ENCODE results near the gene ITGAD.
A peak's percentile ranks its signal among the peaks of the same experiment; 100 is the strongest.

ITGAD gene

DNA sequence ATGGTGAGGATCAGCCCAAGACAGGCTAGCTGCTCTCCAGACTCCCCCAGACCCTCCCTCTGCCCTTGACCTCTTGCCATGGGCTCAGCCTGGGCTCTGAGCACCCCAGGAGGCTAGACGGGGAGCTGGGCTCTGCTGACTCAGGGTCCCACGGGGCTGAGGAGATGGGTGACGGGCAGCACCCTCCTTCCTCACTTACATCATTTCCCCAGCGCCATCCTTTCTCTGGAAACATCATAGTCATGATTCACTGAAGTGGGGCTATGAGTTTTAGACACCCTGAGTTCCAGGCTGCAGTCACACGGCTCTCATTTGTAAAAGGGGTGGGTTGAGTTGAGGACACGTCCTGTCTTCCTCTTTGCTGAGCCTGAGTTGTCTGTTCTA lies 41.2 kb upstream of the ITGAD start:
- POLR2A ChIA-PET = no interaction called here
- TF ChIP-seq, protein P1, sequence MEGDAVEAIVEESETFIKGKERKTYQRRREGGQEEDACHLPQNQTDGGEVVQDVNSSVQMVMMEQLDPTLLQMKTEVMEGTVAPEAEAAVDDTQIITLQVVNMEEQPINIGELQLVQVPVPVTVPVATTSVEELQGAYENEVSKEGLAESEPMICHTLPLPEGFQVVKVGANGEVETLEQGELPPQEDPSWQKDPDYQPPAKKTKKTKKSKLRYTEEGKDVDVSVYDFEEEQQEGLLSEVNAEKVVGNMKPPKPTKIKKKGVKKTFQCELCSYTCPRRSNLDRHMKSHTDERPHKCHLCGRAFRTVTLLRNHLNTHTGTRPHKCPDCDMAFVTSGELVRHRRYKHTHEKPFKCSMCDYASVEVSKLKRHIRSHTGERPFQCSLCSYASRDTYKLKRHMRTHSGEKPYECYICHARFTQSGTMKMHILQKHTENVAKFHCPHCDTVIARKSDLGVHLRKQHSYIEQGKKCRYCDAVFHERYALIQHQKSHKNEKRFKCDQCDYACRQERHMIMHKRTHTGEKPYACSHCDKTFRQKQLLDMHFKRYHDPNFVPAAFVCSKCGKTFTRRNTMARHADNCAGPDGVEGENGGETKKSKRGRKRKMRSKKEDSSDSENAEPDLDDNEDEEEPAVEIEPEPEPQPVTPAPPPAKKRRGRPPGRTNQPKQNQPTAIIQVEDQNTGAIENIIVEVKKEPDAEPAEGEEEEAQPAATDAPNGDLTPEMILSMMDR (IDR thresholded peaks at IDR 0.05; ENCODE audit: control extremely low read depth, extremely low read depth, low read depth, missing control alignments) = no peak
- CTCF ChIA-PET = interaction anchor here (1.1 kb wide), 1 partner anchor 31 kb away, joined by 3 read pairs; no protein-coding TSS in a partner anchor
- DNase-seq (ENCODE audit: extremely low spot score) = no peak

DNA sequence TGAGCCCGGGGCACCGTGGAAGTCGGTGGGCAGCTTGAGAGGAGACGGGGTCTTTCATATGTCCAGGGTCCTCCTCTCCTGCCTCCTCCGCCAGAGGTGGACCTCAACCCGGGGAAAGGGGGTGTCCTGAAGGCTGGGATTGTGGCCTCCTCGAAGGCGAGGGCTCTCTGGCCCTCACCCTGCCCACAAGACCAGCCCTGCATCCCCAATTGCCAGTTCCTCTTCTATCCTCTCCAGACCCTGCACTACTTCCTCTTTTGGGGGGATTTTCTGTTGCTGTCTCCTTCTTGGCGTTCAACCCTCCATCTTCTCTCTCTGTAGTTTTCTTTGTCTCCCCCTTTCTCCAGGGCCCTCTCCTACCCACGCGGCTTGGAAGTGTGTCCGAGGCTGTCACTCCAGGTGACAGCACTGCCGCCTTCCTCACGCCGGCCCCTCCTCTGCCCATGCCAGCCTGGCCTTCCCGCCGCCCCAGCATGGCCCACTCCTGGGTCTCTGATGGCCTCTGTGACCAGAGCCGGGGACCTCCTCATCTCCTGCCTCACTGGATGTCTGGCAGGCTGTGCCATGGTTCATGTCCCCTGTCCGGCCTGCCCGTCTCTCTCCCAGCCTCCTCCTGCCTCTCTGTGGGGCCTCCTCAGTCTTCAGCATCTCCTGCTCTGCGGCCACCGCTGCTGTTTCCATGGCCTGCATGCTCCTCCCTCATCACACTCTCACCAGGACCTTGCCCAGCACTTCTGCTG lies 40.6 kb upstream of the ITGAD start:
- peak; percentile 46 for DNase-seq (ENCODE audit: extremely low spot score)
- TF ChIP-seq, protein P1 (IDR thresholded peaks at IDR 0.05; ENCODE audit: control extremely low read depth, extremely low read depth, low read depth, missing control alignments) = no peak
- ChIA-PET CTCF (no interaction called here), POLR2A (no interaction called here)

DNA sequence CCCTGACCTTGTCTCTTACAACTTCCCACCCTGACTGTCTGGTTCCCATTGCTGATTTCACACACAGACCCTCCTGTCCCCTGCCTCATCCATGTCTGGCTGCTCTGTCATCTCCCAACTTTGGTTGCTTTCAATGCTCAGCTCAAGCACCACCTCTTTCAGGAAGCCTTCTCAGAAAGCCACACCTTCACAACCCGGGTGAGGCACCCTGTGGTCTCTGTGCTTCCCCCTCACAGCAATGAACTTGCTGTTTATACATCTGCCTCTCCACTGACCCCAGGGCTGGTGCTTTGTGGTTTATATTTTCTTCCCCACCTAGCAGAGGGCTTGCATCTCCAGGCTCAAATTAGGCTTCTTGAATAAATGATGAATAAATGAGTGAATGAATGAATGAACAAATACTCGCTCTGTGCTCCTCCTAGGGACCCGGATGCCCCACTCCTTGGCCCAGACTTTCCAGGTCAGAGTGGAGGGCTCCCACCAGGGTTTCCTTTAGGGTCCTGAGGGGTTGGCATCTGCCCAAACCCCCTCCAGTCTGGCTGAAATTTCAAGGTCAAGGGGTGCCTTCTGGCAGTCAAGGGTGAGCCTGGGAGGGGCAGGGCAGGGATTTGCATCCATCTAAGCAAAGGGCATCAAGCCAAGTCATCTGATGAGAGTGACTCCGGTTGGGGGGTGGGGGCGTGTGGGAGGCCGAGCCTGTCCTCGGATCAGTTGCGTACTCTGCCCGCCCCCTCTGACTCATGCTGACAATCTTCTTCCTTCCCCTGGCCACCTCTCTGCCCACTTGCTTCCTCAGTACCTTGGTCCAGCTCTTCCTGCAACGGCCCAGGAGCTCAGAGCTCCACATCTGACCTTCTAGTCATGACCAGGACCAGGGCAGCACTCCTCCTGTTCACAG lies 38.5 kb upstream of the ITGAD start, which contains the start of gene ITGAX:
TSS of gene ITGAX (plus strand) at position 783 of the 898 bp plus-strand sequence. CDS start at position 862, 79 bp downstream.
- TF ChIP-seq, protein P1 (IDR thresholded peaks at IDR 0.05; ENCODE audit: control extremely low read depth, extremely low read depth, low read depth, missing control alignments) = no peak
- ChIA-PET CTCF (interaction anchor here (1.0 kb wide), 1 partner anchor 212 kb away, joined by 3 read pairs; no protein-coding TSS in a partner anchor), POLR2A (no interaction called here)
- DNase-seq (ENCODE audit: extremely low spot score) = peak; percentile 87

DNA sequence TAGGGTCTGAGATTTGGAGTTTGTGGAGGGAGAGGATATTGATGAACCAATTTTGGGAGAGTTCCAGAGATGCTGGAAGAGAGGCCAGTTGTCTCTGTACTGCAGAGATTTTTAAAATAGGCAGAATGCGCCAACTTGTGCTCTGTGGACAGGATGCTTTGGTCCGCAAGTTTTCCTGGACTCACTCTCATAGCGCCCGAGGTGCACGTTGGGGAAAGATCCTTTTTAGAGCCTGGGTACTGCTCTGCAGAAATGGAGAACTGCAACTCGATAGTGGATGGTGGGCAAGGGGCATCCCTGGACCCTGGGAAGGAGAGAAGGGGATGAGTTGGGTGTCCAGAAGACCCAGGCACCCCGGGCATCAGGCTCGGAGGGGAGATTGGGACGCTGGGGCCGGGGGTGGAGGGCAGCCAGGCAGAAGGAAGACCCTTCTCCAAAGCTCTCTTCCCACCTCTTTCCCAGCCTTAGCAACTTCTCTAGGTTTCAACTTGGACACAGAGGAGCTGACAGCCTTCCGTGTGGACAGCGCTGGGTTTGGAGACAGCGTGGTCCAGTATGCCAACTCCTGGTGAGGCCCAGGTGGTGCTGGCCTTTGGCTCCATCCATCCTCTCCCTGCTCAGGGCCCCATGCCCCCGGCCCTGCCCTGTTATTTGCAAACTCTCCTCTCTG lies 37.6 kb upstream of the ITGAD start:
- POLR2A ChIA-PET = no interaction called here
- DNase-seq (ENCODE audit: extremely low spot score) = no peak
- TF ChIP-seq, protein P1 (IDR thresholded peaks at IDR 0.05; ENCODE audit: control extremely low read depth, extremely low read depth, low read depth, missing control alignments) = no peak
- CTCF ChIA-PET = interaction anchor here (1.0 to 1.4 kb wide), 2 partner anchors 11 to 27 kb away, joined by 3 read pairs; no protein-coding TSS in a partner anchor

DNA sequence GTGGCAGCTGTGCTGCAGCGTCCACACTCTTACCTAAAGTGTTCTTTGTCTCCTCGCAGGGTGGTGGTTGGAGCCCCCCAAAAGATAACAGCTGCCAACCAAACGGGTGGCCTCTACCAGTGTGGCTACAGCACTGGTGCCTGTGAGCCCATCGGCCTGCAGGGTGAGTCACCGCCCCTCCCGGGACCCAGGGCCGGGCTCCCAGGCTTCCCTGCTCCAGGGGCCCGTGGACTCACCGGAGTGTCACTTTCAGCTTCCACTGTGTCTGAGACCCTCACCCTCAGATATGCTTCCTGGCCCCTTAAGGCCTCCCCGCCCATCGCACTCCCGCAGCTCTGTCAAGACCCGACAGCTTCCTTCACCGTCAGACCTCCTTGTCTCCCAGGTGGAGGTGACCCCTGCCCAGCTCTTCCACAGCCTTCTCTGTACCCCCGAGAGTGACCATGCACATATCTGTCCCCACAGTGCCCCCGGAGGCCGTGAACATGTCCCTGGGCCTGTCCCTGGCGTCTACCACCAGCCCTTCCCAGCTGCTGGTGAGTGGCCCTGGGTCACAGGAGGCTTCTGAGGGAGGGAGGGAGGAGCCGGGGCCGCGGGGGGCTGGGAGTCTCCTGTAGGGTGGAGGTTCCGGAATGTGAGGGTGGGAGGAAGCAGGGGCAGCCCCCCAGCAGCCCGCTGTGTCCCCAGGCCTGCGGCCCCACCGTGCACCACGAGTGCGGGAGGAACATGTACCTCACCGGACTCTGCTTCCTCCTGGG lies 36.4 kb upstream of the ITGAD start:
- ChIA-PET CTCF (interaction anchor here (1.0 to 1.4 kb wide), 4 partner anchors 8 to 26 kb away, joined by 3 read pairs; no protein-coding TSS in a partner anchor), POLR2A (no interaction called here)
- TF ChIP-seq, protein P1 (IDR thresholded peaks at IDR 0.05; ENCODE audit: control extremely low read depth, extremely low read depth, low read depth, missing control alignments) = no peak
- no peak for DNase-seq (ENCODE audit: extremely low spot score)
